NCI-H82 treated with DMSO at 0.1 percent for 48 hours (cell line): ENCODE measurements around the gene PRSS58.

Source experiments
- DNase-seq: peaks from one replicate; lab custom pipeline; 2025; ENCODE audit not compliant: unreplicated experiment; lab: John Stamatoyannopoulos, UW

PRSS58 gene

GRCh38 chr7:142228537-142229104 is 29.2 kb downstream of the PRSS58 start:
- DNase-seq: no peak
